K562 (cell line): ENCODE data around the gene EXOC2. TPM values are rescaled to one million over a fixed set of nuclear protein-coding genes. Genes with fewer than 3 reads are reported as not detected.
A peak's percentile ranks its signal among the peaks of the same experiment; 100 is the strongest.

Experiments used
- L3MBTL2 ChIP-seq: fragments of 450-650 bp; IDR thresholded peaks from 2 replicates; pipeline ENCODE4 v1.6.1; 2016; ENCODE audit warnings: mild to moderate bottlenecking, moderate library complexity
- polyA plus RNA-seq, 8 experiments: library from polyadenylated mRNA; depleted of rRNA in 4 of 8; stranded (reverse) in 5 of 8; unstranded in 3 of 8; fragments of >200 nt; fragmentation: Nextera tagmentation in 2 of 8; fragmentation: Illumina TruSeq in 1 of 8; extraction: Ambion mirVana in 2 of 8; extraction: Trizol in 1 of 8; gene quantifications; 2 replicates each; pipeline versions ENCODE4 v1.2.1 to v1.2.3, GENCODE V29; 2011 to 2014; ENCODE audit warnings: inconsistent platforms in 1 of 8, missing spikeins in 1 of 8
- total RNA-seq, 7 experiments: library from RNA; depleted of rRNA in 6 of 7; stranded (reverse); fragments of >200 nt in 6 of 7; fragmentation: Illumina TruSeq in 2 of 7; extraction: Trizol in 2 of 7; gene quantifications; 2 replicates each; pipeline versions ENCODE4 v1.2.1 to v1.2.3, GENCODE V29; 2011 to 2021; ENCODE audit warnings: low replicate concordance in 1 of 7
- TF ChIP-seq, protein P1 (sequence below): fragments of 450-650 bp; IDR thresholded peaks from 2 replicates; pipeline ENCODE4 v1.6.1; 2016; ENCODE audit warnings: mild to moderate bottlenecking, moderate library complexity

Gene EXOC2
- total and polyA plus RNA-seq, 9 of the 15 experiments (the other 6 are each of a cell fraction or from before 2014, with no cell fraction given): 12.2 to 30.2 (median 24.2) TPM

DNA sequence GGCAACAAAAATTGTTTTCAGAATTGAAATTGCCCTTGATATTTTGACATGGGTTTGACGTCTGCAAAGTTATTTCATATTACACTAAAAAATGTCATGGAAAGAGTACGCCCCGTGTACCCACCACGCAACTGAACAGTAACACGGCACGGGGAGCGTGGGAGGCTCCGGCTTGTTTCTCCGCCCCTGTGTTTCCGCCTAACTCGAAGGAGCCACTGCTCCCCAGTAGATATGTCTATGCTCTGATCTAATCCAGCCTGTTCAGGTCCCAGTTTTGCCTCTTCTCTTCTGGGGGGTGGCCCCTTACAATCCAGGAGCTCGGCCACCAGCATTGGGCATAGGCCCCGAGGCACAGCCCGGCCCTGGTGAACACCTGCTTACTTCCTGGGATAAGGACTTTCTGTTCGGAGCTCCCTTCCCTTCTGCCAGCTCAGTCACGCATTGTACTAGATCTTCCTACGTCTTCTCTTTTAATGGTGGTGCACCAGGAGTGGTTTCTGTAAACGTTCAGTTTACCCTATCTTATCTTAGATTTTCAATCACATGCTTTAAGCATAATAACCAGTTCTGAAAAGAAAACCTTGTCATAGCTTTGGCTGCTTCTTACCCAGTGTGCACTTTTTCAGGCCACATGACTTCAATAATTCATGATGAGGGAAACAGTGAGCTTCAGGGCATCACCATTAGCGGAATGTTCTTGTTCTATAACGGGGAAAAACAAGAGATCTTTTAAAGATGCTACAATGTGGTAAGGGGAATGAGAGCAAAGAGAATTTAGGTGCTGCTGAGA is 43.9 kb upstream of the EXOC2 start (continued):
- TF ChIP-seq, protein P1, sequence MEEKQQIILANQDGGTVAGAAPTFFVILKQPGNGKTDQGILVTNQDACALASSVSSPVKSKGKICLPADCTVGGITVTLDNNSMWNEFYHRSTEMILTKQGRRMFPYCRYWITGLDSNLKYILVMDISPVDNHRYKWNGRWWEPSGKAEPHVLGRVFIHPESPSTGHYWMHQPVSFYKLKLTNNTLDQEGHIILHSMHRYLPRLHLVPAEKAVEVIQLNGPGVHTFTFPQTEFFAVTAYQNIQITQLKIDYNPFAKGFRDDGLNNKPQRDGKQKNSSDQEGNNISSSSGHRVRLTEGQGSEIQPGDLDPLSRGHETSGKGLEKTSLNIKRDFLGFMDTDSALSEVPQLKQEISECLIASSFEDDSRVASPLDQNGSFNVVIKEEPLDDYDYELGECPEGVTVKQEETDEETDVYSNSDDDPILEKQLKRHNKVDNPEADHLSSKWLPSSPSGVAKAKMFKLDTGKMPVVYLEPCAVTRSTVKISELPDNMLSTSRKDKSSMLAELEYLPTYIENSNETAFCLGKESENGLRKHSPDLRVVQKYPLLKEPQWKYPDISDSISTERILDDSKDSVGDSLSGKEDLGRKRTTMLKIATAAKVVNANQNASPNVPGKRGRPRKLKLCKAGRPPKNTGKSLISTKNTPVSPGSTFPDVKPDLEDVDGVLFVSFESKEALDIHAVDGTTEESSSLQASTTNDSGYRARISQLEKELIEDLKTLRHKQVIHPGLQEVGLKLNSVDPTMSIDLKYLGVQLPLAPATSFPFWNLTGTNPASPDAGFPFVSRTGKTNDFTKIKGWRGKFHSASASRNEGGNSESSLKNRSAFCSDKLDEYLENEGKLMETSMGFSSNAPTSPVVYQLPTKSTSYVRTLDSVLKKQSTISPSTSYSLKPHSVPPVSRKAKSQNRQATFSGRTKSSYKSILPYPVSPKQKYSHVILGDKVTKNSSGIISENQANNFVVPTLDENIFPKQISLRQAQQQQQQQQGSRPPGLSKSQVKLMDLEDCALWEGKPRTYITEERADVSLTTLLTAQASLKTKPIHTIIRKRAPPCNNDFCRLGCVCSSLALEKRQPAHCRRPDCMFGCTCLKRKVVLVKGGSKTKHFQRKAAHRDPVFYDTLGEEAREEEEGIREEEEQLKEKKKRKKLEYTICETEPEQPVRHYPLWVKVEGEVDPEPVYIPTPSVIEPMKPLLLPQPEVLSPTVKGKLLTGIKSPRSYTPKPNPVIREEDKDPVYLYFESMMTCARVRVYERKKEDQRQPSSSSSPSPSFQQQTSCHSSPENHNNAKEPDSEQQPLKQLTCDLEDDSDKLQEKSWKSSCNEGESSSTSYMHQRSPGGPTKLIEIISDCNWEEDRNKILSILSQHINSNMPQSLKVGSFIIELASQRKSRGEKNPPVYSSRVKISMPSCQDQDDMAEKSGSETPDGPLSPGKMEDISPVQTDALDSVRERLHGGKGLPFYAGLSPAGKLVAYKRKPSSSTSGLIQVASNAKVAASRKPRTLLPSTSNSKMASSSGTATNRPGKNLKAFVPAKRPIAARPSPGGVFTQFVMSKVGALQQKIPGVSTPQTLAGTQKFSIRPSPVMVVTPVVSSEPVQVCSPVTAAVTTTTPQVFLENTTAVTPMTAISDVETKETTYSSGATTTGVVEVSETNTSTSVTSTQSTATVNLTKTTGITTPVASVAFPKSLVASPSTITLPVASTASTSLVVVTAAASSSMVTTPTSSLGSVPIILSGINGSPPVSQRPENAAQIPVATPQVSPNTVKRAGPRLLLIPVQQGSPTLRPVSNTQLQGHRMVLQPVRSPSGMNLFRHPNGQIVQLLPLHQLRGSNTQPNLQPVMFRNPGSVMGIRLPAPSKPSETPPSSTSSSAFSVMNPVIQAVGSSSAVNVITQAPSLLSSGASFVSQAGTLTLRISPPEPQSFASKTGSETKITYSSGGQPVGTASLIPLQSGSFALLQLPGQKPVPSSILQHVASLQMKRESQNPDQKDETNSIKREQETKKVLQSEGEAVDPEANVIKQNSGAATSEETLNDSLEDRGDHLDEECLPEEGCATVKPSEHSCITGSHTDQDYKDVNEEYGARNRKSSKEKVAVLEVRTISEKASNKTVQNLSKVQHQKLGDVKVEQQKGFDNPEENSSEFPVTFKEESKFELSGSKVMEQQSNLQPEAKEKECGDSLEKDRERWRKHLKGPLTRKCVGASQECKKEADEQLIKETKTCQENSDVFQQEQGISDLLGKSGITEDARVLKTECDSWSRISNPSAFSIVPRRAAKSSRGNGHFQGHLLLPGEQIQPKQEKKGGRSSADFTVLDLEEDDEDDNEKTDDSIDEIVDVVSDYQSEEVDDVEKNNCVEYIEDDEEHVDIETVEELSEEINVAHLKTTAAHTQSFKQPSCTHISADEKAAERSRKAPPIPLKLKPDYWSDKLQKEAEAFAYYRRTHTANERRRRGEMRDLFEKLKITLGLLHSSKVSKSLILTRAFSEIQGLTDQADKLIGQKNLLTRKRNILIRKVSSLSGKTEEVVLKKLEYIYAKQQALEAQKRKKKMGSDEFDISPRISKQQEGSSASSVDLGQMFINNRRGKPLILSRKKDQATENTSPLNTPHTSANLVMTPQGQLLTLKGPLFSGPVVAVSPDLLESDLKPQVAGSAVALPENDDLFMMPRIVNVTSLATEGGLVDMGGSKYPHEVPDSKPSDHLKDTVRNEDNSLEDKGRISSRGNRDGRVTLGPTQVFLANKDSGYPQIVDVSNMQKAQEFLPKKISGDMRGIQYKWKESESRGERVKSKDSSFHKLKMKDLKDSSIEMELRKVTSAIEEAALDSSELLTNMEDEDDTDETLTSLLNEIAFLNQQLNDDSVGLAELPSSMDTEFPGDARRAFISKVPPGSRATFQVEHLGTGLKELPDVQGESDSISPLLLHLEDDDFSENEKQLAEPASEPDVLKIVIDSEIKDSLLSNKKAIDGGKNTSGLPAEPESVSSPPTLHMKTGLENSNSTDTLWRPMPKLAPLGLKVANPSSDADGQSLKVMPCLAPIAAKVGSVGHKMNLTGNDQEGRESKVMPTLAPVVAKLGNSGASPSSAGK: peak; percentile 42
- peak; percentile 34; the same call in 1 of the 2 replicates for TF ChIP-seq L3MBTL2
